SK-N-MC (cell line): ENCODE results near the gene BTG2.
A peak's percentile ranks its signal among the peaks of the same experiment; 100 is the strongest.
"Not testable (repeated sequence)": the region's sequence is repeated elsewhere in the genome, so short reads cannot be mapped to it uniquely, and the experiment has no call there.

Experiments
- DNase-seq: peaks from one replicate; pipeline ENCODE4 v3.0.0-alpha.2; 2011; ENCODE audit warnings: low read depth, low spot score
- H3K27ac ChIP-seq: fragments of 200-600 bp; sonication (generic); 2 replicates; pipeline ENCODE4 v1.5.1; 2016; ENCODE audit warnings: mixed run types
- H3K36me3 ChIP-seq: fragments of 200-600 bp; sonication (generic); 2 replicates; pipeline ENCODE4 v1.6.1; 2017; ENCODE audit warnings: antibody characterized with exemption, low read length, mixed read lengths; ENCODE audit not compliant: insufficient read depth
- H3K4me3 ChIP-seq: fragments of 200-600 bp; sonication (generic); 2 replicates; pipeline ENCODE4 v1.5.1; 2016
- H3K9ac ChIP-seq: fragments of 200-600 bp; sonication (generic); 2 replicates; pipeline ENCODE4 v1.8.0; 2017; ENCODE audit warnings: mixed run types, mixed read lengths; ENCODE audit not compliant: insufficient read length
- H3K9me3 ChIP-seq: fragments of 200-600 bp; sonication (generic); 2 replicates; pipeline ENCODE4 v1.6.1; 2017; ENCODE audit warnings: low read depth, mild to moderate bottlenecking, antibody characterized with exemption, low read length, moderate library complexity, mixed read lengths
- EZH2 ChIP-seq: fragments of 200-600 bp; sonication (generic); IDR thresholded peaks from one replicate; pipeline ENCODE4 v1.6.1; 2017; ENCODE audit warnings: antibody characterized with exemption
- FOXP2 ChIP-seq: optimal IDR thresholded peaks from 2 replicates; pipeline ENCODE3; 2011; ENCODE audit warnings: mild to moderate bottlenecking, moderate library complexity; ENCODE audit not compliant: insufficient read depth; ENCODE audit errors: extremely low read length, control extremely low read depth
- POLR2AphosphoS5 ChIP-seq: IDR thresholded peaks from 2 replicates; pipeline ENCODE4 v1.6.1; 2012; ENCODE audit warnings: mild to moderate bottlenecking, low read depth, low read length, borderline replicate concordance

BTG2 gene

DNA sequence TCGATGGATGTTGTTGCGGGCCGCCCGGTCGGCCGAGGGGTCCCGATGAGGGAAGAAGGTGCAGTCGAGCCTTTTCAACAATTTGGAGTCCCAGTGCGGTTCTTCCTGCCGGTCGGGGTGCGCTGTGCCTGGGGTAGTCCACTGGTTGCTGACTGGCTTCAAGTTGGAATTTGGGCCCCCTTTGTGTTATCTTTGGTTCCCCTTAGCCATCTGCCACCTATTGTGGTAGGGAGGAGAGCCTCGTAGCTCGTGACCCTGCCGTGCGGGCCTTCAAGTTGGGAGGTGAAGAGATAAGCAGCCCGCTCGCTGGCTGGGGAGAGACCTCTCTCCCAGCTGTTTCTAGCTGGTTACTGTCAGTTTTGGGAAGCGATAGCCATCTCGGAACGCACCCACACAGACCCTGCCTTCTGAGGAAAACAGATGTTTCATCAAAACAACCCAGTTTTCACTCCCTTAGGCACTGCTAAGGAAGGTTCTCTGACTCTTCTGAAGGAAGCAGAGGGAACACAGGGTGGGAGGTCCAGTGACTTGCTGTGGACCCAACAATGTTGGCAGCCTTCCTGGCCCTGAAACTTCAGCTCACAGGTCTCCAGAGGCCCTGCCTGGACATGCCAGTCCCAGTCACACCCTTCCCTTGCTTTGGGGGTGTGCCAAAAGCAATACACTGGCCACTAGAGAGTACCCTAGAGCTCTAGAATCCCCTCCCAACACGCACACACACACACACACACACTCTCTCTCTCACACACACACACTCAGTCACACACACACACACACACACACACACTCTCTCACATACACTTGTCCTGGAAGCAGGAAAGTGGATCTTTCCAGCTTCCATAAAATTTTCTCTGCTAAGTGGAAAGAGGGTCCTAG is 1.0 kb downstream of the BTG2 start:
- TF ChIP-seq EZH2, result no peak
- TF ChIP-seq POLR2AphosphoS5, result no peak
- no peak for TF ChIP-seq FOXP2
- no peak overlapping the region for H3K27ac ChIP-seq
- no peaks in the 10 kb centered on the region for H3K36me3 ChIP-seq
- peak overlapping the region; percentile 69 for H3K9ac ChIP-seq
- DNase-seq, result no peak
- no peaks in the 10 kb centered on the region for H3K9me3 ChIP-seq
- H3K4me3 ChIP-seq, result peak overlapping the region; percentile 84

GRCh38 chr1:203306965-203307541 is 1.7 kb downstream of the BTG2 start:
- TF ChIP-seq FOXP2 (no peak), POLR2AphosphoS5 (no peak), EZH2 (no peak)
- no peaks in the 10 kb centered on the region for H3K36me3 ChIP-seq
- H3K4me3 ChIP-seq, result peak overlapping the region; percentile 84
- H3K9me3 ChIP-seq, result no peaks in the 10 kb centered on the region
- no peak overlapping the region for H3K27ac ChIP-seq
- no peak for DNase-seq
- peak overlapping the region; percentile 2 for H3K9ac ChIP-seq

- Histone ChIP-seq H3K9me3 (no peaks in the 10 kb centered on the region), H3K9ac (no peak overlapping the region), H3K36me3 (no peaks in the 10 kb centered on the region), H3K4me3 (peak overlapping the region; percentile 0; the same call in 1 of the 2 replicates), H3K27ac (no peak overlapping the region)
- TF ChIP-seq POLR2AphosphoS5 (no peak), FOXP2 (no peak), EZH2 (no peak)
- DNase-seq, result no peak
These were observed 2.4 kb downstream of the BTG2 start for GRCh38 chr1:203307641-203308126.

DNA sequence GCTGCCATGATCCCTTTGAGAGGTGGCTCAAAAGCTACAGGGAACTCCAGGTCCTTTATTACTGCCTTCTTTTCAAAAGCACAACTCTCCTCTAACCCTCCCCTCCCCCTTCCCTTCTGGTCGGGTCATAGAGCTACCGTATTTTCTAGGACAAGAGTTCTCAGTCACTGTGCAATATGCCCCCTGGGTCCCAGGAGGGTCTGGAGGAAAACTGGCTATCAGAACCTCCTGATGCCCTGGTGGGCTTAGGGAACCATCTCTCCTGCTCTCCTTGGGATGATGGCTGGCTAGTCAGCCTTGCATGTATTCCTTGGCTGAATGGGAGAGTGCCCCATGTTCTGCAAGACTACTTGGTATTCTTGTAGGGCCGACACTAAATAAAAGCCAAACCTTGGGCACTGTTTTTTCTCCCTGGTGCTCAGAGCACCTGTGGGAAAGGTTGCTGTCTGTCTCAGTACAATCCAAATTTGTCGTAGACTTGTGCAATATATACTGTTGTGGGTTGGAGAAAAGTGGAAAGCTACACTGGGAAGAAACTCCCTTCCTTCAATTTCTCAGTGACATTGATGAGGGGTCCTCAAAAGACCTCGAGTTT is 3.1 kb downstream of the BTG2 start:
- no peak for DNase-seq
- Histone ChIP-seq H3K4me3 (0 out of 2 replicates have a peak overlapping the region, but pooled peaks have one; percentile 12), H3K27ac (0 out of 2 replicates have a peak overlapping the region, but pooled peaks have one; percentile 26), H3K9me3 (no peaks in the 10 kb centered on the region), H3K9ac (no peak overlapping the region), H3K36me3 (no peaks in the 10 kb centered on the region)
- TF ChIP-seq POLR2AphosphoS5 (no peak), FOXP2 (no peak), EZH2 (no peak)

- Histone ChIP-seq H3K4me3 (no peak overlapping the region), H3K9me3 (no peaks in the 10 kb centered on the region), H3K9ac (peak overlapping the region; percentile 7), H3K27ac (peak overlapping the region; percentile 26; the same call in 1 of the 2 replicates), H3K36me3 (no peaks in the 10 kb centered on the region)
- DNase-seq, result no peak
- TF ChIP-seq FOXP2 (no peak), EZH2 (no peak), POLR2AphosphoS5 (no peak)
These were observed 3.6 kb downstream of the BTG2 start for GRCh38 chr1:203308923-203309331.

DNA sequence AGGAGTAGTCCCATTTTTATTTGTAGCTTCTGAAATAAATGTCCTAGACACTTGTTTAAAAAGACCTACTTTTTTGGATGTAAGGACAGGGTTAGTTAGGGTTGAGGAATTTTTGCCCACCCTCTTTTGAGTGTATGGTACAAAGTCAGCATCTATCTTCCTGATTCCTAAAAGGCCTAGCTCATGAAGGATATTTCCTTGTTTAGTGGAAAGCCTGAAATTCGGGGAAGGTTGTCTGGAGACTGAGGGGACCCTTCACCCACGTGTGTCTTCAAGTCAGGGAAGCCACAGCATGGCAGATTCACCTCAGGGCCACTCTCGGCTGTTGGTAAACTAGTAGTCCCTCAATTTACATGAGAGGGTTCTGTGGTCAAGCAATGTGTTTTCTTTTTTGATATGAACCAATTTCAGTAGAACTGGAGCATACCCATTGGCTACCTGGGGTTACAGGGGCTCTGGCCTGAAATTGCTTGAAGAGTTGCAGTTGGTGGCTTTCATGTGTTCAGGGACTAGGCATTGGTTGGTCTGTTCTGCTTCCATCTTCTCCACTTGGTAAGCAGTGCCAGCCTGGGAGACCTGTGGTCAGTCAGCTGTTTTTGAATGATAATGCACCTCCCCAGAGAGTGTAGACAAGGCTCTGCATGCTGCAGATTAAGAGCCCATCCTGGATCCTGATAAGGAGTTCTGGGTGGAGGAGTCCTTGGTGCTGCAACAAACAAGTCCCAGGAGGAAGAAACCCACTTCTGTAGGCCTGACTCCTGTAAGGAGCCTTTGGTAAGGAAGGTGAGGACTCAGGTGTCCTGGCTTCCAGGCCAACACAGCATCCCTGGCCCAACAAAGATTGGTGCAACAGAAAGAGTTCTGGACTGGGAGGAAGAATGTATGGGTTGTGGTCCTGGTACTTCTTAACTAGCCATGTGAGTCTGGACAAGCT is 6.3 kb downstream of the BTG2 start:
- TF ChIP-seq POLR2AphosphoS5, result no peak
- no peak for TF ChIP-seq FOXP2
- no peak for TF ChIP-seq EZH2
- Histone ChIP-seq H3K9ac (no peak overlapping the region), H3K27ac (no peak overlapping the region), H3K9me3 (no peaks in the 10 kb centered on the region), H3K36me3 (no peaks in the 10 kb centered on the region), H3K4me3 (no peak overlapping the region)
- no peak for DNase-seq

- H3K9ac ChIP-seq, H3K27ac ChIP-seq, H3K9me3 ChIP-seq, H3K4me3 ChIP-seq, DNase-seq, H3K36me3 ChIP-seq: not testable (repeated sequence)
These were observed 8.9 kb downstream of the BTG2 start for GRCh38 chr1:203314025-203314759.

GRCh38 chr1:203316626-203317093 is 11.3 kb downstream of the BTG2 start:
- Histone ChIP-seq H3K9ac (no peak overlapping the region), H3K27ac (no peak overlapping the region)
- no peak for DNase-seq

More at GRCh38 chr1:203316626-203317093, 11.3 kb downstream of the BTG2 start:
- Histone ChIP-seq H3K4me3 (no peak overlapping the region), H3K9me3 (no peaks in the 10 kb centered on the region), H3K36me3 (no peaks in the 10 kb centered on the region)
- TF ChIP-seq EZH2 (no peak), POLR2AphosphoS5 (no peak), FOXP2 (no peak)
